ENCODE measurements around the gene RPE.

The RPE gene

GRCh38 chr2:209990838-209991237 lies 11.6 kb upstream of the RPE start:
- no peaks in the 10 kb centered on the region for H3K9me3 ChIP-seq
- no peak overlapping the region for H3K4me3 ChIP-seq (ENCODE audit: low read depth, low read length)
- TF ChIP-seq CTCF (IDR thresholded peaks at IDR 0.05; ENCODE audit: low read depth, low read length): no peak
- no peak for DNase-seq
- H3K36me3 ChIP-seq: no peaks in the 10 kb centered on the region
- H3K27me3 ChIP-seq: no peaks in the 10 kb centered on the region
- no peaks in the 10 kb centered on the region for H3K4me1 ChIP-seq

- no peak for DNase-seq
- Histone ChIP-seq H3K9me3 (no peaks in the 10 kb centered on the region), H3K4me1 (no peaks in the 10 kb centered on the region), H3K36me3 (no peaks in the 10 kb centered on the region), H3K4me3 (ENCODE audit: low read depth, low read length) (no peak overlapping the region), H3K27me3 (no peaks in the 10 kb centered on the region)
- no peak for TF ChIP-seq CTCF (IDR thresholded peaks at IDR 0.05; ENCODE audit: low read depth, low read length)
Measured at GRCh38 chr2:209993968-209994367, 8.5 kb upstream of the RPE start.

GRCh38 chr2:209998596-209998995 lies 3.8 kb upstream of the RPE start:
- no peak for DNase-seq
- Histone ChIP-seq H3K9me3 (no peaks in the 10 kb centered on the region), H3K27me3 (no peaks in the 10 kb centered on the region), H3K36me3 (no peaks in the 10 kb centered on the region), H3K4me3 (ENCODE audit: low read depth, low read length) (no peak overlapping the region), H3K4me1 (0 out of 2 replicates have a peak, but pooled peaks cover 4% of the 10 kb centered on the region)
- TF ChIP-seq CTCF (IDR thresholded peaks at IDR 0.05; ENCODE audit: low read depth, low read length): no peak

GRCh38 chr2:210000464-210001324 lies 1.7 kb upstream of the RPE start:
- H3K4me3 ChIP-seq (ENCODE audit: low read depth, low read length): no peak overlapping the region
- H3K27me3 ChIP-seq: no peaks in the 10 kb centered on the region
- DNase-seq: no peak
- no peaks in the 10 kb centered on the region for H3K9me3 ChIP-seq
- H3K4me1 ChIP-seq: peaks cover 4% of the 10 kb centered on the region; the same call in 1 of the 2 replicates
- H3K36me3 ChIP-seq: peaks cover 3% of the 10 kb centered on the region
- TF ChIP-seq CTCF (IDR thresholded peaks at IDR 0.05; ENCODE audit: low read depth, low read length): no peak

- peaks cover 8% of the 10 kb centered on the region for H3K36me3 ChIP-seq
- TF ChIP-seq CTCF (IDR thresholded peaks at IDR 0.05; ENCODE audit: low read depth, low read length): no peak
- no peak for DNase-seq
Measured at GRCh38 chr2:210003359-210003758, 921 bp downstream of the RPE start.

GRCh38 chr2:210004881-210005280 lies 2.4 kb downstream of the RPE start:
- Histone ChIP-seq H3K36me3 (peaks cover 23% of the 10 kb centered on the region), H3K4me1 (peaks cover 8% of the 10 kb centered on the region), H3K9me3 (no peaks in the 10 kb centered on the region), H3K4me3 (ENCODE audit: low read depth, low read length) (no peak overlapping the region), H3K27me3 (no peaks in the 10 kb centered on the region)
- DNase-seq: no peak
- TF ChIP-seq CTCF (IDR thresholded peaks at IDR 0.05; ENCODE audit: low read depth, low read length): no peak

More at GRCh38 chr2:210003359-210003758, 921 bp downstream of the RPE start:
- Histone ChIP-seq H3K4me3 (ENCODE audit: low read depth, low read length) (peak overlapping the region; percentile 87), H3K4me1 (peaks cover 4% of the 10 kb centered on the region; the same call in 1 of the 2 replicates), H3K27me3 (no peaks in the 10 kb centered on the region), H3K9me3 (no peaks in the 10 kb centered on the region)

Measured in BE2C (cell line).